K562 (cell line): ENCODE measurements around the gene TXNDC8. TPM values are rescaled to one million over a fixed set of nuclear protein-coding genes. Genes with fewer than 3 reads are reported as not detected.

Experiments
- ATAC-seq: fragments of 200-7000 bp; cut with Tn5 transposase; 3 replicates; pipeline ENCODE4 v1.9.1; 2020; ENCODE audit warnings: moderate library complexity
- BruUV-seq: library from RNA; stranded (reverse); fragments of 400-500 nt; replicated peaks from 2 replicates; lab custom pipeline; 2021; lab: Mats Ljungman, UMichigan
- CTCF ChIA-PET: fragments of 300-600 bp; formaldehyde crosslinking; extraction: SDS; loops from one replicate; lab custom pipeline; 2021; ENCODE audit warnings: low intra/inter-chr PET ratio; lab: Yijun Ruan, JAX
- POLR2A ChIA-PET: fragments of 300-600, 350-650 bp; sonication (Branson Sonifier 250); formaldehyde crosslinking; extraction: SDS; loops from one replicate; lab custom pipeline; 2021; ENCODE audit warnings: antibody characterized with exemption, inconsistent platforms; lab: Yijun Ruan, JAX
- DNase-seq, 4 experiments: peaks; one replicate each; pipeline versions ENCODE4 v3.0.0 to v3.0.0-alpha.2; 2011 to 2018; ENCODE audit warnings: low spot score in 3 of 4, mixed read lengths in 3 of 4; ENCODE audit errors: extremely low read depth in 1 of 4
- FAIRE-seq: peaks from 2 replicates; lab custom pipeline; 2011; peaks lifted over from hg19 to GRCh38; lab: Jason Lieb, UNC
- H2AFZ ChIP-seq: 2 replicates; pipeline ENCODE4 v1.6.0; 2011; ENCODE audit warnings: low read depth, low read length, control low read depth, inconsistent platforms
- H3K27ac ChIP-seq: fragments of 200-600 bp; 3 replicates; pipeline ENCODE4 v1.8.0; 2011; ENCODE audit warnings: low read depth, mild to moderate bottlenecking, control low read depth, inconsistent platforms, low read length, moderate library complexity, mixed read lengths; ENCODE audit errors: extremely low read depth
- H3K27me3 ChIP-seq, 2 experiments: fragments of 300-600 bp in 1 of 2; 2 replicates in 1 of 2; 3 replicates in 1 of 2; pipeline versions ENCODE4 v1.6.0 to v1.8.0; 2011; ENCODE audit warnings: inconsistent platforms in 2 of 2, low read length in 2 of 2, mild to moderate bottlenecking in 1 of 2, mixed read lengths in 1 of 2, moderate library complexity in 1 of 2; ENCODE audit not compliant: control insufficient read depth in 2 of 2, insufficient read depth in 2 of 2
- H3K36me3 ChIP-seq: fragments of 300-600 bp; 3 replicates; pipeline ENCODE4 v1.8.0; 2011; ENCODE audit warnings: mild to moderate bottlenecking, low read length, inconsistent platforms; ENCODE audit not compliant: control insufficient read depth, insufficient read depth
- H3K4me1 ChIP-seq, 2 experiments: fragments of 200-600 bp in 1 of 2; replicated peaks in 1 of 2; 2 replicates in 1 of 2; 3 replicates in 1 of 2; pipeline versions ENCODE4 v1.5.1 to v1.8.0; 2011; ENCODE audit warnings: inconsistent platforms in 2 of 2, low read length in 2 of 2, mild to moderate bottlenecking in 1 of 2, mixed read lengths in 1 of 2, moderate library complexity in 1 of 2; ENCODE audit not compliant: control insufficient read depth in 2 of 2, insufficient read depth in 2 of 2
- H3K4me2 ChIP-seq: 2 replicates; pipeline ENCODE4 v1.6.1; 2011; ENCODE audit warnings: low read length, control low read depth, inconsistent platforms, mixed read lengths; ENCODE audit not compliant: insufficient read depth
- H3K4me3 ChIP-seq: fragments of 200-600 bp; sonication (generic), shearing (Covaris generic); 2 replicates; pipeline ENCODE4 v1.5.1; 2016; ENCODE audit warnings: control low read depth, inconsistent platforms
- H3K79me2 ChIP-seq: fragments of 200-600 bp; 3 replicates; pipeline ENCODE4 v1.8.0; 2011; ENCODE audit warnings: low read length, inconsistent platforms; ENCODE audit not compliant: control insufficient read depth, insufficient read depth
- H3K9ac ChIP-seq, 2 experiments: 2 replicates each; pipeline versions ENCODE4 v1.6.0 to v1.6.1; 2011; ENCODE audit warnings: low read depth in 2 of 2, low read length in 2 of 2, control low read depth in 1 of 2, inconsistent platforms in 1 of 2, mild to moderate bottlenecking in 1 of 2, mixed read lengths in 1 of 2; ENCODE audit not compliant: insufficient read depth in 1 of 2
- H3K9me1 ChIP-seq: one replicate; pipeline ENCODE4 v1.6.0; 2011; ENCODE audit warnings: inconsistent platforms, mild to moderate bottlenecking, low read length, moderate library complexity; ENCODE audit not compliant: control insufficient read depth, insufficient read depth
- H3K9me3 ChIP-seq: replicated peaks from 2 replicates; pipeline ENCODE4 v1.5.1; 2011; ENCODE audit warnings: low read depth, low read length, inconsistent platforms; ENCODE audit not compliant: control insufficient read depth, insufficient read depth
- H4K20me1 ChIP-seq: replicated peaks from 2 replicates; pipeline ENCODE4 v1.6.1; 2011; ENCODE audit warnings: low read length, inconsistent platforms, mixed read lengths; ENCODE audit not compliant: control insufficient read depth, insufficient read depth
- CHD4 ChIP-seq: fragments of 200-600 bp; sonication (generic); IDR thresholded peaks from 3 replicates; pipeline ENCODE4 v1.6.1; 2012; ENCODE audit warnings: low read depth, mild to moderate bottlenecking, mixed read lengths, low read length, inconsistent platforms; ENCODE audit not compliant: insufficient read depth, insufficient replicate concordance, poor library complexity, severe bottlenecking
- GTF2F1 ChIP-seq: IDR thresholded peaks from 2 replicates; pipeline ENCODE4 v1.6.1; 2011; ENCODE audit warnings: low read depth, low read length, improper control_type of control experiment
- NCOA6 ChIP-seq: fragments of 450-650 bp; IDR thresholded peaks from 2 replicates; pipeline ENCODE4 v1.6.1; 2017; ENCODE audit warnings: mild to moderate bottlenecking
- TCF7 ChIP-seq: sonication (generic); IDR thresholded peaks from 2 replicates; pipeline ENCODE4 v1.6.1; 2016; ENCODE audit warnings: antibody characterized with exemption, borderline replicate concordance
- WGBS: fragments of 100-300 bp; shearing (Covaris generic); methylation state at CpG from one replicate; pipeline ENCODE4 v1.1.6; 2016; ENCODE audit warnings: low coverage, mixed read lengths; ENCODE audit not compliant: insufficient coverage; ENCODE audit errors: missing lambda C conversion rate; 5-methylcytosine and 5-hydroxymethylcytosine counted together
- in situ Hi-C: fragments of 300-500 bp; cut with MboI; formaldehyde crosslinking; loops from 4 replicates; pipeline ENCODE4 v1.15.0; 2018; ENCODE audit warnings: inconsistent platforms, mixed read lengths
- intact Hi-C: fragments of 100-400 bp; cut with micrococcal nuclease; formaldehyde crosslinking; loops from 2 replicates; pipeline ENCODE4 v1.14.2; 2022
- polyA plus RNA-seq, 8 experiments: library from polyadenylated mRNA; depleted of rRNA in 4 of 8; stranded (reverse) in 5 of 8; unstranded in 3 of 8; fragments of >200 nt; fragmentation: Nextera tagmentation in 2 of 8; fragmentation: Illumina TruSeq in 1 of 8; extraction: Ambion mirVana in 2 of 8; extraction: Trizol in 1 of 8; gene quantifications; 2 replicates each; pipeline versions ENCODE4 v1.2.1 to v1.2.3, GENCODE V29; 2011 to 2014; ENCODE audit warnings: inconsistent platforms in 1 of 8, missing spikeins in 1 of 8
- total RNA-seq, 7 experiments: library from RNA; depleted of rRNA in 6 of 7; stranded (reverse); fragments of >200 nt in 6 of 7; fragmentation: Illumina TruSeq in 2 of 7; extraction: Trizol in 2 of 7; gene quantifications; 2 replicates each; pipeline versions ENCODE4 v1.2.1 to v1.2.3, GENCODE V29; 2011 to 2021; ENCODE audit warnings: low replicate concordance in 1 of 7
- TF ChIP-seq, protein P1 (sequence below): fragments of 450-650 bp; IDR thresholded peaks from 2 replicates; pipeline ENCODE4 v1.6.1; 2018; ENCODE audit warnings: mild to moderate bottlenecking, low read depth; ENCODE audit not compliant: partially characterized antibody
- TF ChIP-seq, protein P2 (sequence below): sonication (generic); formaldehyde crosslinking; IDR thresholded peaks from 2 replicates; pipeline ENCODE4 v1.8.0; 2022; ENCODE audit warnings: missing genetic modification reagents, mild to moderate bottlenecking, borderline replicate concordance

Gene TXNDC8
- total and polyA plus RNA-seq, 9 of the 15 experiments (the other 6 are each of a cell fraction or from before 2014, with no cell fraction given) = not detected

DNA sequence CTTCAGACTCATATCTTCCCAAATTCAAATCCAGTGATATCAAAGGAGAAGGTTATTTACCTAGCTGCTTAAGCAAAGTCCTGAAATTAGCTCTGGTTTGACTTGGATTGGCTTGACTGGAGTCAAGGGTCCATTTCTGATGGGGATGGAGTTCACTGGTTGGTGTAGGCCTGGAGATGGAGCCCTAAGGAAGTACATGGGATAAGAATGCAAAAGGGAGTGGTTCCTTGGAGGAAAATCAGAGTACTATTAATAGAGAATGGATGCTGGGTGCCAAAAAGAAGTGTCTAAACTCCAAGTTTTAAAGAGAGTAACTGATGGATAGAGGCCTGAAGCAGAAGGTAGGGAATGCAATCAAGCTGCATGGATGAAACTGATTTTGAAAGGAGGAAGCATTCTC, 13.8 kb downstream of the TXNDC8 start (continued):
- TF ChIP-seq, protein P1, sequence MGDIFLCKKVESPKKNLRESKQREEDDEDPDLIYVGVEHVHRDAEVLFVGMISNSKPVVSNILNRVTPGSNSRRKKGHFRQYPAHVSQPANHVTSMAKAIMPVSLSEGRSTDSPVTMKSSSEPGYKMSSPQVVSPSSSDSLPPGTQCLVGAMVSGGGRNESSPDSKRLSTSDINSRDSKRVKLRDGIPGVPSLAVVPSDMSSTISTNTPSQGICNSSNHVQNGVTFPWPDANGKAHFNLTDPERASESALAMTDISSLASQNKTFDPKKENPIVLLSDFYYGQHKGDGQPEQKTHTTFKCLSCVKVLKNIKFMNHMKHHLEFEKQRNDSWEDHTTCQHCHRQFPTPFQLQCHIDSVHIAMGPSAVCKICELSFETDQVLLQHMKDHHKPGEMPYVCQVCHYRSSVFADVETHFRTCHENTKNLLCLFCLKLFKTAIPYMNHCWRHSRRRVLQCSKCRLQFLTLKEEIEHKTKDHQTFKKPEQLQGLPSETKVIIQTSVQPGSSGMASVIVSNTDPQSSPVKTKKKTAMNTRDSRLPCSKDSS = no peak
- TF ChIP-seq TCF7 (no peak), GTF2F1 (no peak), CHD4 (no peak)
- TF ChIP-seq, protein P2, sequence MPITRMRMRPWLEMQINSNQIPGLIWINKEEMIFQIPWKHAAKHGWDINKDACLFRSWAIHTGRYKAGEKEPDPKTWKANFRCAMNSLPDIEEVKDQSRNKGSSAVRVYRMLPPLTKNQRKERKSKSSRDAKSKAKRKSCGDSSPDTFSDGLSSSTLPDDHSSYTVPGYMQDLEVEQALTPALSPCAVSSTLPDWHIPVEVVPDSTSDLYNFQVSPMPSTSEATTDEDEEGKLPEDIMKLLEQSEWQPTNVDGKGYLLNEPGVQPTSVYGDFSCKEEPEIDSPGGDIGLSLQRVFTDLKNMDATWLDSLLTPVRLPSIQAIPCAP = no peak

DNA sequence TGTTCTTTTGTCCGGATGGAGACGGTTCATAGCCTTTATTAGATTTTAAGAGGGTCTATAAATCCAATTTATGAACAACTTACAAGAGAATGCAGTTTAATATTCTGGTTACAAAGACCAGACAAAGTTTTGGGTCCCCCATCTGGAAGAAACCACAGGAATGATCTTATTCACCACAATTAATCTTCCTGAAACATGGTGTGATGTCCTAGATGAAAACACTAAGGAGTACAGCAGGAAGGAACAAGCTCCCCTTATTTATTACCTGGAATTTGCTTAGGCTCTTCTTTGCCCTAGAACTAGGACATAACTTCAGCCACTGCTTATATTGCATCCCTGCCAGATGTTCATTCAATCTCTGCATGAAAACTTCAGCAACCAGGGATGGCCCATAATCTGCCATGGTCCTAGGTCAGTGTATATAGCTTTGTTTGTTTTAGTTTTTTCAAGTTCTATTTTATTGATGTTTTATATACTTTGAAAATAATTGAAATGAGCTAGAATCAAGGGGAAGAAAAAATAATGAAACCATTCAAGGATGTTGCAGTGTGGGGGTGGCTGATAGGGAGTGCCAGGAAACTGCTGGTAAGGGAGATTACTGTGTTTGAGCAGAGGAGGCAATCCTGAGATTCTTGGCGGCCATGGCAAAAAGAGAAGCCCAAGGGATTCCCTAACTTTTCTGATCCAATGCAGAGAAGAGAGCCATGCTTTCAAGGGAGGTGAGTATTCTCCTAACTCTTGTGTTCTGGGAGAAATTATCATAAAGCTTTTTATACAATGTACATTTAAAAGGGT, 16.8 kb downstream of the TXNDC8 start:
- Histone ChIP-seq H3K9ac (no peak overlapping the region), H3K9me3 (no peaks in the 10 kb centered on the region), H3K27ac (no peak overlapping the region), H3K4me3 (no peak overlapping the region), H3K4me2 (no peak overlapping the region), H4K20me1 (no peaks in the 10 kb centered on the region), H3K4me1 (no peaks in the 10 kb centered on the region), H3K9me1 (no peaks in the 10 kb centered on the region), H3K79me2 (no peaks in the 10 kb centered on the region), H3K36me3 (no peaks in the 10 kb centered on the region), H3K27me3 (no peaks in the 10 kb centered on the region), H2AFZ (no peak overlapping the region)
- WGBS = 0% methylated on average over 3 of the region's 3 CpGs
- CTCF ChIA-PET = no interaction called here
- TF ChIP-seq NCOA6 = no peak
- BruUV-seq = no TSS peak
- FAIRE-seq (no peak), DNase-seq (no peak), ATAC-seq (no peak)
- intact Hi-C loops (no loop called here), in situ Hi-C loops (no loop called here)
- POLR2A ChIA-PET = no interaction called here
